COR-L47 (cell line): ENCODE data around the gene MEF2D.

ENCODE experiments used
- DNase-seq: peaks from one replicate; lab custom pipeline; 2025; lab: John Stamatoyannopoulos, UW

MEF2D gene

DNA sequence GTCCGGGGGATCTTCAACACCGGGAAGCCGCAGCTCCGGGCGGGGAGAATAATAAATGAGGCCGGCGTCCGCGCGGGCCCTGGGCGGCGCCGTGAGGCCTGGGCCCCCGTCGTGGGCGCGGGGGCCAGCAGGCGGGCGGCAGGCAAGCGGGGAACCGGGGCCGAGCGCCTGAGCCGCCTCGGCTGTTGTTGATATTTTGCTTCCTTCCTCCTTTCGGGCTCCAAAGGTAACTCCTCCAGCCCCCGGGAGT is at the start of gene MEF2D:
Gene MEF2D (minus strand): TSS at position 233 of the 250 bp plus-strand sequence. CDS start 17,483 bp downstream, outside the sequence.
- DNase-seq, result no peak

DNA sequence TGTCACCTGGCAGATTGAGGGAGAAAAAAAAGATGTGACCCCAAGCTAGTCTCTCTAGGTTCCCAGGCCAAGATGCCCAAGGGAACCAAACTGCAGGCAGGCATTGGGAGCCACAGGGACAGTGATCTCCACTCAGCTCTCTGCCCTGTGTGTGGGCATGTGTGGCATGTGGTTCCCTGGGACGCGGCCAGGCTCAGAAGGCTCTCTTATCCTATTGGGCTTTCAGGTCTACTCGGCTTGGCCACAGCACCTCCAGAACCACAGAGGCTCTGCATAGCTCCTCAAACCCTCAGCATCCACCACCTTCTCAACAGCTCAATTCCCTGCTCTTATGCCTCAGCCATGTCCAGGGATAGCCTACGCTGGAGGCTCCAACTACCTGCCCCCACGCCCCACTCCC is 49.8 kb upstream of the MEF2D start:
- no peak for DNase-seq

DNA sequence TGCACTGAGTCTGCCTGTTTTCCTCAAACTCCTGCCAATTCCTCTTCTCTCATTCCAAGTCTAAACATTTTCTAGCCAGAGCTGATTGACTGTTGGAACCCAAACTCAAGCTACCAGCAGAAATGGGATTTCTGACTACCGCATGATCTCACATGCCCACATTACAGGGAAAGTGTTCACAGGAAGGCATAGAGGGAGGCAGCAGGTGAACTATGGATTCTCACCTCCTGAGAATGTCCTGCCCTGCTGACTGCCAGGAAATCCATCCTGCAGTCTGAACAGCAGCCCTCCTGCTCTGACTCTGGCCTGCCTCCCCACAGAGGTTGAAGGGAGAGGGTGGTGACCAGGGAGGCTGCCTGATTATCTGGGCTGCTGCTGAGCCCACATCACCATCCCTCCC is 49.3 kb upstream of the MEF2D start:
- no peak for DNase-seq

DNA sequence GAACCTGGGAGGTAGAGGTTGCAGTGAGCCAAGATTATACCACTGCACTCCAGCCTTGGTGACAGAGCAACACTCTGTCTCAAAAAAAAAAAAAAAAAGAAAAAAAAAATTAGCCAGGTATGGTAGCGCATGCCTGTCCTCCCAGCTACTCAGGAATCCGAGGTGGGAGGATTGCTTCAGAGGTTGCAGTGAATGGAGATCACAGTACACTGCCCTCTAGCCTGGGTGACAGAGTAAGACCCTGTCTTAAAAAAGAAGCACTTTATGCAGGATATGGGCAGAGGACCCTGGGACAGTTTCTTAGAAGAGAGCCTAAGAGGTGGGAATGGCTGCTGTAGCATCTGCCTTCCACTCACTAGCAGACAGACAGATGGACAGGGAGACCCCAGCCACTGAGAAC is 48.8 kb upstream of the MEF2D start:
- no peak for DNase-seq

GRCh38 chr1:156547982-156548381 is 47.4 kb upstream of the MEF2D start:
- no peak for DNase-seq

DNA sequence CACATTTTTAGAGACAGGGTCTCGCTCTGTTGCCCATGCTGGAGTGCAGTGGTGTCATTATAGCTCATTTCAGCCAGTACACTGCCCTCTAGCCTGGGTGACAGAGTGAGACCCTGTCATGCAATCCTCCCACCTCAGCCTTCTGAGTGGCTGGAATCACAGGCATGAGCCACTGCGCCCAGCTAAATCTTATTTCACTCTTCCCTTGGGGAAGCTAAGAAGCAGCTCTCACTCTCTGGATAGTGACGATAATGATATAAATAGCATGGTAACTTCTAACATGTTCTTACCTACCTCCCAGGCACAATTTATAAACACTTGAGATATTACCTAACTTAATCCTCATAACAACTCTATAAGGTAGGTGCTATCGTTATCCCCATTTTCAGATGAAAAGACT is 46.9 kb upstream of the MEF2D start:
- DNase-seq, result no peak

- no peak for DNase-seq
These were observed 45.7 kb upstream of the MEF2D start for GRCh38 chr1:156546267-156546666.

DNA sequence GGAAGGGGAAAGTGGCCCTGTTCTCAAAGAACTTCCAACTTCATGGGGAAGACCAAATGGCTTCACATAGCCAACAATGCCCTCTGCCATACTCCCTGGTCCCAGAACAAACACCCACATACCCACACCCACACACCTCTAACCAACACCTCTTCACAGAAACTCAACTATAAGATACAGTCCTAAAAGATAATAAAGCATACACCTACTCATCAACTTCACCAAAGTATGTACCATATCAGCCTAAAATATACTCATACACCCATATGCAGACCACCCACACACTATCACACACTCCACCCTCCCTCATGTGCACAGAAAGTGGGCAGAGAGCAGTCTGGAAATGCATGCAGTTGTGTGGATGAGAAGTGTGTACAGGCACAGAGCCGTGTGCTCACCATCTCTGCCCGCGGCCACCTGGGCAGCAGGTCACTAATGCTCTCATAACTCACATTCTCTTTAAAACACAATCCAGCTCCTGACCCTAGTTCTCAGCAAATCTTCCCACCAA is 44.1 kb upstream of the MEF2D start:
- no peak for DNase-seq

GRCh38 chr1:156543066-156543465 is 42.5 kb upstream of the MEF2D start:
- no peak for DNase-seq

GRCh38 chr1:156540955-156541354 is 40.4 kb upstream of the MEF2D start:
- no peak for DNase-seq

DNA sequence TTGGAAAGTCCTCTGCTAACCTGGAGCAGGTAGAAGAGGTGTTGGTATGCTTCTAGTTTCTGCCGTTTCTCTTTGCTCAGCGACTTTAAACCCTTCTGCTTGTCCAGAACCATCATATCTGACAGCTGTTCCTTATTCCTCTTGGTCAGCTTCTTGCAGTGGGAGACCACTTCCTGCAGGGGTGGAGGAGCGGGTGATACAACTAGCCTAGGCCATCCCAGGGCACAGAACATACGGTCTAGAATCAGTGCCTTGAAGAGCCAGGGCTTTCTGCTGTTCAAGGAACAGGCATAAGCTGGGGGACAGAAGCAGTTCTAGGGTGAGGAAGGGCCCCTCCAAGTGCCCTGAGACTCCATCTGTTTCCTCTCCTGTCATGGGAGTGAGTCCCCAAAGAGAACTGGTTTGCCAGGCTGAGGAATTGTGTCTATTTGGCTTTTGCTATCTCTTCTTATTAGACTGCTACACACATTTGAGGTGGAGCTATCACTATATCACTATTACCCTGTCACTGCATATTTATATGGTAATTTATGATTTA is 39.3 kb upstream of the MEF2D start:
- no peak for DNase-seq

DNA sequence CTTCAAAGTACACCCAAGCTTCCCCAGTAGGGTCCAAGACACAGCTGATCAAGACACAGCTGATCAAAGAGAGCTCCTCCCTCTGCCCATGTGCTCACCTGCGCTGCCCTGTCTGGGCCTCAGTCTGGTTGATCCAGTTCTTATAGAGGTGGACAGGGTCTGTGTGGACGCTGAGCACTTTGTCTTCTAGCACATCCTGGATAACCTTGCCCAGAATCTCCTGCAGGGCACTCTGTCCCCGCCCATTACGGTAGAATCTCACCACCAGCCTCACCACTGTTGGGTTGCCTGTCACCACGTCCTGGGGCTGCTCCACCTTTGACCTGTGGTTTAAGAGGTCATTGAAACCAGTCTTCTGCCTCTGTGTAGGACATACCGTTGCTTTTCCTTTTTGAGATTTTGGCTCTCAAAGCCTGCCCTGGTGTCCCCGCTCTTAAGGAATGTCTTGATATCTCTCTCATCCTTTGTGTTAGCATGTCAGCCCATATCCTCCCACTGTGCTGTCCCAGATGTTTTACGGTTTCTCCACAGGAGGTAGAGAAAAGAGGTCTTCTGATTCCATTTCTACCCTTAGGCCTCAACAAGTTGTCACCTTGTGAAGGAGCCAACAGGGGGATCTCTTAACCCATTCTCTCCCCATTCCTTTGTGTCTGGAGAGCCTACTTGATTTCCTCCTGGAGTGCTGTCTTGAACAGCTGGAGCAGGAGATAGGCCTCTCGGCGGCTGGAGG is 38.3 kb upstream of the MEF2D start:
- DNase-seq, result no peak

GRCh38 chr1:156537027-156537426 is 36.5 kb upstream of the MEF2D start:
- DNase-seq, result no peak

DNA sequence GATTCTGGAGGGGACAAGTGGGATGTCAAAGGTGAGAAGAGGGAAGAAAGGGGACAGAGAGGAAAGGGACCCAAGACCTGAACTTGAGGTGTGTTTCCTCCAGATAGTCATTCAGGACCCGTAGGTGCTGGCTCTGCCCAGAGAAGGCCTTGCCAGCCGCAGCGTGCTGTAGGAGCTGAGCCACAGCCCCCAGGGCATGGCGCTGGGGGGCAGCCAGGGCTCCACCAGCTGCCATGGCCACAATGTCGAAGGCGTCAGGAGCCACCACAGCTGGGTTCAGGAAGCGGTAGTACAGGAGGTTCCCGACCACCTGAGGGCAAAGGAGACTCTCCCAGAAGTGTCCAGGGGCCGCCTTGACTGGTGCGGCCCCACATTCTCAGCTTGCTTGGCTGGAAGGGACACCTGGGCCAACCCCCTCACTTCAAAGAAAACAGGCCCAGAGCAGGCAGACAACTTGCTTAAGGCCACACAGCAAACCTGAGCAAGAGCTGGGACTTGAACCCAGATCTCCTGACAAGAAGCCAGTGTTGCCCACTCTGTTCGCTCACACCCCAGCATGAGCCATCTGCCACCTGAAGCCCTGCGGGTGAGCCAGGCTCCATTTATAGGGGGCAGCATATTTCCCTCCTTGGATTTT is 34.0 kb upstream of the MEF2D start:
- DNase-seq, result no peak

- DNase-seq, result no peak
These were observed 33.1 kb upstream of the MEF2D start for GRCh38 chr1:156533568-156534220.

DNA sequence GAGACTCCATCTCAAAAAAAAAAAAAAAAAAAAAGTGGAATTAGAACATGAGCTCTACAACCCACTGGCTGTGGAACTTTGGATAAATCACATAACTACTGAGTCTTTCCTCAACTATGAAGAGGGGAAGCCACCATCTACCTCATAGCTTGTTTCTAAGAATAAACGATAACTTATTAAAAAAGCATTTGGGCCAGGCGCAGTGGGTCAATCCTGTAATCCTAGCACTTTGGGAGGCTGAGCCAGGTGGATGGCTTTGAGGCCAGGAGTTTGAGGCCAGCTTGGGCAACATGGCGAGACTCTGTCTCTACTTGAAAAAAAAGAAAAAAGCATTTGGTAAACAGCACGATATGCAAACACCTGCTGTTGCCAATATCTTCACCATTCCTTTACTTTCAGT is 31.8 kb upstream of the MEF2D start:
- DNase-seq, result no peak

GRCh38 chr1:156530006-156530405 is 29.4 kb upstream of the MEF2D start:
- DNase-seq, result no peak

DNA sequence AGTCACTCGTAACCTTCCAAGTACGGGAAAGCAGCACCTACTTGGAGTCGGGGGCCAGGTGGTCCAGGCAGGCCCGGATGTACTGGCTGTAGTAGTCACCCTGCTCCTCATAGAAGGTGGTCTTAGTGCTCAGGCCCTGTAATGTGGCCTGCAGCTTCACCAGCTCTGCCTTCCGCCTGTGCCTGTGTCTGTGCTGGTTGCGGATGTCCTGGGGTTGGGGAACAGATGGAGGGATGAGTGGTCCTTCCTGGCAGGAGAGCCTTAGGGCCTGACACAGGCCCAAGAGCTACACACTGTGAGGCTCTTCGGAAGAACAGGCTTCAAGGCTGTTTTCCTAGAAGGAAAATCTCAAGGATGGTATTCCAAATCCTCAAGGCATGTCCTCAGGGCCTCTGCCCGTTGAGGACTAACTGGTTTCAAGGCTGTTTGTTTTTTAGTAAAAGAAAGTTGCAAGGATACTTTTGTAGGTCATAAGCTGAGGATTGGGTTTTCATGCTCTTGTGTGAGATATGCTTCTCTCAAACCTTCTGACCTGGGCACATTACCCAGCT is 28.4 kb upstream of the MEF2D start:
- DNase-seq, result no peak

- DNase-seq, result no peak
These were observed 27.7 kb upstream of the MEF2D start for GRCh38 chr1:156528231-156528630.

- DNase-seq, result no peak
These were observed 27.0 kb upstream of the MEF2D start for GRCh38 chr1:156527584-156527983.

GRCh38 chr1:156525856-156526489 is 25.4 kb upstream of the MEF2D start:
- no peak for DNase-seq

GRCh38 chr1:156525071-156525501 is 24.5 kb upstream of the MEF2D start:
- no peak for DNase-seq
